A549 (cell line): ENCODE results near the gene NRXN3.

Experiments used
- CBX8 ChIP-seq: fragments of 200-600 bp; sonication (generic); IDR thresholded peaks from 2 replicates; pipeline ENCODE4 v1.6.1; 2016
- NPAS2 ChIP-seq: fragments of 250-450 bp; sonication (Bioruptor Pico); IDR thresholded peaks from 2 replicates; pipeline ENCODE4 v1.8.0; 2022; ENCODE audit warnings: mild to moderate bottlenecking, moderate library complexity, borderline replicate concordance
- PHF8 ChIP-seq: fragments of 200-600 bp; sonication (generic); IDR thresholded peaks from 2 replicates; pipeline ENCODE4 v1.6.1; 2016; ENCODE audit warnings: low read depth, mild to moderate bottlenecking, antibody characterized with exemption, moderate library complexity, borderline replicate concordance
- POLR2A ChIP-seq: IDR thresholded peaks from 2 replicates; pipeline ENCODE4 v1.6.1; 2012; ENCODE audit warnings: mild to moderate bottlenecking, low read length
- POLR2AphosphoS2 ChIP-seq: conservative IDR thresholded peaks from 2 replicates; pipeline ENCODE4 v1.6.1; 2012; ENCODE audit warnings: low read length, improper control_type of control experiment, inconsistent platforms
- TF ChIP-seq, protein P1 (sequence below): fragments of >200 bp; sonication (Bioruptor Twin); formaldehyde crosslinking; IDR thresholded peaks from 3 replicates; pipeline ENCODE4 v1.5.1; 2016
- TF ChIP-seq, protein P2 (sequence below): IDR thresholded peaks from 2 replicates; pipeline ENCODE4 v1.6.1; 2012
- TF ChIP-seq, protein P3 (sequence below): fragments of 200-600 bp; sonication (generic); IDR thresholded peaks from 2 replicates; pipeline ENCODE4 v1.6.1; 2016; ENCODE audit warnings: antibody characterized with exemption, mild to moderate bottlenecking, moderate library complexity

DNA sequence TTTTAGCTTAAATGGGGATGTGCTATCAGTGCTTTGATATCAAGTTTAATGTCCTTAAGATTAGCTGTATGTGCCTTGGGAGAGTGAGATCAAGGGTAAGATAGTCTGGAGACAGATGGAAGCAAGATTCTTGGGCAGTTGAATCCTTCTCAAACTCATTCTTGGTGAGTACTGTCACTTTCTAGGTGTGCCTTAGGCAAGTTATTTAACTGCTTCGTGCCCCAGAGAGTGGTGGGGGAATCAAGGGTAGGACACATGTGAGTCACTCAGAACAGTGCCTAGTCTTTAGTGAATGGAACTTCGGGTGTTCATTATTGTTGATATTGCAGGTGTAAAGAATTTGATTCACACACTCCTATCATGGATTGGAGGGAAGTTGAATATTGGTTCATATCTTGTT, 1237.4 kb downstream of the NRXN3 start:
- TF ChIP-seq CBX8 (no peak), POLR2AphosphoS2 (no peak), NPAS2 (no peak), PHF8 (no peak), POLR2A (no peak)
- TF ChIP-seq, protein P1, sequence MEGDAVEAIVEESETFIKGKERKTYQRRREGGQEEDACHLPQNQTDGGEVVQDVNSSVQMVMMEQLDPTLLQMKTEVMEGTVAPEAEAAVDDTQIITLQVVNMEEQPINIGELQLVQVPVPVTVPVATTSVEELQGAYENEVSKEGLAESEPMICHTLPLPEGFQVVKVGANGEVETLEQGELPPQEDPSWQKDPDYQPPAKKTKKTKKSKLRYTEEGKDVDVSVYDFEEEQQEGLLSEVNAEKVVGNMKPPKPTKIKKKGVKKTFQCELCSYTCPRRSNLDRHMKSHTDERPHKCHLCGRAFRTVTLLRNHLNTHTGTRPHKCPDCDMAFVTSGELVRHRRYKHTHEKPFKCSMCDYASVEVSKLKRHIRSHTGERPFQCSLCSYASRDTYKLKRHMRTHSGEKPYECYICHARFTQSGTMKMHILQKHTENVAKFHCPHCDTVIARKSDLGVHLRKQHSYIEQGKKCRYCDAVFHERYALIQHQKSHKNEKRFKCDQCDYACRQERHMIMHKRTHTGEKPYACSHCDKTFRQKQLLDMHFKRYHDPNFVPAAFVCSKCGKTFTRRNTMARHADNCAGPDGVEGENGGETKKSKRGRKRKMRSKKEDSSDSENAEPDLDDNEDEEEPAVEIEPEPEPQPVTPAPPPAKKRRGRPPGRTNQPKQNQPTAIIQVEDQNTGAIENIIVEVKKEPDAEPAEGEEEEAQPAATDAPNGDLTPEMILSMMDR: no peak
- TF ChIP-seq, protein P2, sequence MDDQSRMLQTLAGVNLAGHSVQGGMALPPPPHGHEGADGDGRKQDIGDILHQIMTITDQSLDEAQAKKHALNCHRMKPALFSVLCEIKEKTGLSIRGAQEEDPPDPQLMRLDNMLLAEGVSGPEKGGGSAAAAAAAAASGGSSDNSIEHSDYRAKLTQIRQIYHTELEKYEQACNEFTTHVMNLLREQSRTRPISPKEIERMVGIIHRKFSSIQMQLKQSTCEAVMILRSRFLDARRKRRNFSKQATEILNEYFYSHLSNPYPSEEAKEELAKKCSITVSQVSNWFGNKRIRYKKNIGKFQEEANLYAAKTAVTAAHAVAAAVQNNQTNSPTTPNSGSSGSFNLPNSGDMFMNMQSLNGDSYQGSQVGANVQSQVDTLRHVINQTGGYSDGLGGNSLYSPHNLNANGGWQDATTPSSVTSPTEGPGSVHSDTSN: no peak
- TF ChIP-seq, protein P3, sequence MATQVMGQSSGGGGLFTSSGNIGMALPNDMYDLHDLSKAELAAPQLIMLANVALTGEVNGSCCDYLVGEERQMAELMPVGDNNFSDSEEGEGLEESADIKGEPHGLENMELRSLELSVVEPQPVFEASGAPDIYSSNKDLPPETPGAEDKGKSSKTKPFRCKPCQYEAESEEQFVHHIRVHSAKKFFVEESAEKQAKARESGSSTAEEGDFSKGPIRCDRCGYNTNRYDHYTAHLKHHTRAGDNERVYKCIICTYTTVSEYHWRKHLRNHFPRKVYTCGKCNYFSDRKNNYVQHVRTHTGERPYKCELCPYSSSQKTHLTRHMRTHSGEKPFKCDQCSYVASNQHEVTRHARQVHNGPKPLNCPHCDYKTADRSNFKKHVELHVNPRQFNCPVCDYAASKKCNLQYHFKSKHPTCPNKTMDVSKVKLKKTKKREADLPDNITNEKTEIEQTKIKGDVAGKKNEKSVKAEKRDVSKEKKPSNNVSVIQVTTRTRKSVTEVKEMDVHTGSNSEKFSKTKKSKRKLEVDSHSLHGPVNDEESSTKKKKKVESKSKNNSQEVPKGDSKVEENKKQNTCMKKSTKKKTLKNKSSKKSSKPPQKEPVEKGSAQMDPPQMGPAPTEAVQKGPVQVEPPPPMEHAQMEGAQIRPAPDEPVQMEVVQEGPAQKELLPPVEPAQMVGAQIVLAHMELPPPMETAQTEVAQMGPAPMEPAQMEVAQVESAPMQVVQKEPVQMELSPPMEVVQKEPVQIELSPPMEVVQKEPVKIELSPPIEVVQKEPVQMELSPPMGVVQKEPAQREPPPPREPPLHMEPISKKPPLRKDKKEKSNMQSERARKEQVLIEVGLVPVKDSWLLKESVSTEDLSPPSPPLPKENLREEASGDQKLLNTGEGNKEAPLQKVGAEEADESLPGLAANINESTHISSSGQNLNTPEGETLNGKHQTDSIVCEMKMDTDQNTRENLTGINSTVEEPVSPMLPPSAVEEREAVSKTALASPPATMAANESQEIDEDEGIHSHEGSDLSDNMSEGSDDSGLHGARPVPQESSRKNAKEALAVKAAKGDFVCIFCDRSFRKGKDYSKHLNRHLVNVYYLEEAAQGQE: no peak
